ENCODE results near the gene PER3. TPM values are rescaled to one million over a fixed set of nuclear protein-coding genes. Genes with fewer than 3 reads are reported as not detected.

The PER3 gene
- total RNA-seq, 1 experiment from 2014 or later = 9.0 TPM

- Mint-ChIP-seq H3K4me1 (peaks cover 8 to 11% of the 10 kb centered on the region in 2 experiments), H3K27ac (no peak overlapping the region), H3K27me3 (ENCODE audit: low read depth) (no peaks in the 10 kb centered on the region; the same call in 1 of the 2 replicates), H3K36me3 (ENCODE audit: insufficient read depth in 1 of 3, low read depth in 3 of 3) (no peaks in the 10 kb centered on the region), H3K9me3 (no peaks in the 10 kb centered on the region), H3K4me3 (no peak overlapping the region)
- no peak for TF ChIP-seq CTCF (conservative IDR thresholded peaks at IDR 0.05)
- WGBS (ENCODE audit: extremely low coverage, insufficient read length, low lambda C conversion rate) = no CpG with 5 or more reads among the region's 4 CpGs
- H3K79me1 ChIP-seq (ENCODE audit: insufficient read depth, low read depth, low read length, poor library complexity, severe bottlenecking) = no peaks in the 10 kb centered on the region
- no peak overlapping the region for H4K8ac ChIP-seq (replicated peaks; ENCODE audit: insufficient read length, low read depth, low read length)
- no peak overlapping the region for H2BK15ac ChIP-seq (ENCODE audit: low read depth, low read length)
- H4K5ac ChIP-seq (ENCODE audit: insufficient read length, low read depth, low read length) = no peak overlapping the region
- H3K27me3 ChIP-seq (ENCODE audit: insufficient read depth, low read length) = no peaks in the 10 kb centered on the region
- H3K79me2 ChIP-seq (ENCODE audit: insufficient read depth, low read length) = no peaks in the 10 kb centered on the region
- H3K23me2 ChIP-seq (ENCODE audit: insufficient read length, low read depth, low read length, poor library complexity, severe bottlenecking) = no peaks in the 10 kb centered on the region
- no peak overlapping the region for H3K4ac ChIP-seq (ENCODE audit: low read depth, low read length)
- H3K4me2 ChIP-seq (ENCODE audit: insufficient read depth, insufficient read length, low read length) = no peak overlapping the region
- no peak overlapping the region for H3K9ac ChIP-seq (ENCODE audit: extremely low read depth, insufficient read length, low read length)
- no peak overlapping the region for H3K23ac ChIP-seq (ENCODE audit: insufficient read length, low read depth, low read length)
- H3K4me1 ChIP-seq (ENCODE audit: insufficient read depth, low read length) = no peaks in the 10 kb centered on the region
- no peaks in the 10 kb centered on the region for H3K9me3 ChIP-seq (ENCODE audit: control insufficient read depth, low read depth, low read length)
- no peak overlapping the region for H3K56ac ChIP-seq (ENCODE audit: insufficient read length, low read depth, low read length)
- H3K14ac ChIP-seq (ENCODE audit: insufficient read depth, low read length) = no peak overlapping the region
- H3K18ac ChIP-seq (ENCODE audit: insufficient read length, low read depth, low read length) = no peak overlapping the region
- no peak overlapping the region for H4K91ac ChIP-seq (ENCODE audit: insufficient read length, low read depth, low read length)
- no peak overlapping the region for H3T11ph ChIP-seq (ENCODE audit: low read length)
- no peak overlapping the region for H2AFZ ChIP-seq (ENCODE audit: low read length)
- H4K20me1 ChIP-seq (ENCODE audit: control insufficient read depth, insufficient read depth, insufficient read length) = no peaks in the 10 kb centered on the region
- no peak for DNase-seq
- H2AK5ac ChIP-seq (ENCODE audit: insufficient read length, low read length) = no peak overlapping the region
- H2BK120ac ChIP-seq (ENCODE audit: low read depth, low read length, poor library complexity, severe bottlenecking) = no peak overlapping the region
- no peak overlapping the region for H2BK12ac ChIP-seq (ENCODE audit: insufficient read length, low read depth, low read length)
- H2BK20ac ChIP-seq (ENCODE audit: low read depth, low read length, poor library complexity, severe bottlenecking) = no peak overlapping the region
- no peak overlapping the region for H2BK5ac ChIP-seq (ENCODE audit: insufficient read length, low read length)
- H3K27ac ChIP-seq (ENCODE audit: insufficient read length, low read depth, low read length) = no peak overlapping the region
Measured at GRCh38 chr1:7857985-7858384, 73.9 kb downstream of the PER3 start.

Data from H9 (cell line).